HG03095 (cell line): ENCODE data around the gene PPM1F.

Experiments used
- ATAC-seq: cut with Tn5 transposase; IDR thresholded peaks from one replicate; pipeline ENCODE4 v1.9.1; 2021; ENCODE audit warnings: moderate library complexity; ENCODE audit not compliant: unreplicated experiment

Gene PPM1F

GRCh38 chr22:21961127-21961867 is 8.6 kb upstream of the PPM1F start:
- no peak for ATAC-seq

DNA sequence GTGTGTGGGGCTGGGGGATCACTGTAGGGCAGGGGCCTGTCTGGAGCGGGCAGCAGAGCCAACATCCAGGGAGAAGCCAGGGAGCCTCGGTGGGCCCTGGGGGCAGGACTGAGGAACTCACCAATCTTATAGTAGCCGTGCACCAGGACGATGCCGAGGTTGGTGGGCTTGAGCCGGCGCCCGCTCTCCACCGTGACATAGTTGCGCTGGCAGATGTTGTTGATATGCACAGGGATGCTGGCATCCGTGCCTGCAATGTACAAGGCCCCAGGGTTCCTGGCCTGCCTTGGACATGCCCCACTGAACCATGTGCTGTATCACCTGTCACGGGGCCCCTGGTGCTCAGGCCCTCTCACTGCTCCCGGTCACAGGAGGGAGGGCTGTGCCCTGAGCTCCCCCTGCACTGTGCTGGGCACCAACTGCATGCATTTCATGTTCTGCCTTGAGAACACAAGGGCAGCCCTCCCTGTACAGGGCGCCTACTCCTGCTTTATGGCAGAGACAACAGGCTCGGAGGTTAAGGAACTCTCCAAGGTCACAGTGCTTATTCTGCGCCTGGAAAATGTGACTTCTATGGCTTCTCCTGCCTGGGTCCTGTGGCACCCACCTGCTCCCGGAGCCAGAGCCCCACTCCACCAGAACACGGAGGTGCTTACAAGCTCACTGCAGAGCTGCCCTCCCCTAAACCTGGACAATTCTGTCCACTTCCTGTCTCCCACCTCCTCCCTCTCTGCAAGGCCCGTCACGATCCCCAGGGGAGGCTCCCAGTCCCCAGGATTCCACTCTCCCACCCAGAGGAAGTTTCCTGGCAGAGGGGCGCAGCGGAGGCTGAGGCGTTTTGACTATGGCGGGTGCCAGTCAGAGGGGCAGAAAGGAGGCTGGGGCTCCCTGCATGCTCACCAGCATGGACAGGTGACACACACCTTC is 7.8 kb upstream of the PPM1F start:
- no peak for ATAC-seq

DNA sequence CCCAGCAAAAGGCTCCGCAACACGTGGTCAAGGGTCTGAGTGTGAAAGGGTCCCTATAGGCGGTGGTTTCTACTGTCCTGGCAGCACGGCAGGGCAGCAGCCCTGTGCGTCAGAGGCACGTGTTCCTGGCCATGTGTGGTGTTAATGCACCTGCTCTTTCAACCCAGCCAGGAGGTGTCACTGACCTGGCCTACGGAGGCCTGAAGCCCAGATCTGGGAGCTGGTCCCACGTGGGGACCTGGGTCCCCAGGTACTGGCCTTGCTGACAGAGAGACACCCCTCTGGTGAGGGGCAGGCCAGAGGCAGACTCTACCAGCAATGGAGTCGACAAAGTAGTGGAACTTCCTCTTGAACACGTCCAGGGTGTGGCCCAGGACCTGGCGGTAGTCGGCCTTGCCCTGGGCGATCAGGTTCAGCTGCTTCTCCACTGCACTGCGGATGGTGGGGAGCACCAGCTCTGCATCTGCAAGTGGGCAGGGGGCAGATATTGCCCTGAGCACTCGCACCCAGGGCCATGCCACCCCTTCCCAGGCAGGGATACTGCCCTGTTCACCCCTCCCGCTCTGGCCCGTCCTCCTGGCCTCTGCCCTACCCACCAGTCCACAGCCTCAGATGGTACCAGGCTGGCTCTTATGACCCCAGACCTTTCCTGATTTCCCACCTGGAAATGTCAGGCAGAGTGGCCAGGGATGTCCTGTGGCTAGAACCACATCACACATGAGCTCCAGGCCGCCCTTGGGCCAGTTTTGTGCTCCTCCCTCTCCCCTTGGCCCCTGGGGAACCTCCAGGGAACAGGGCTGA is 6.8 kb upstream of the PPM1F start:
- no peak for ATAC-seq

DNA sequence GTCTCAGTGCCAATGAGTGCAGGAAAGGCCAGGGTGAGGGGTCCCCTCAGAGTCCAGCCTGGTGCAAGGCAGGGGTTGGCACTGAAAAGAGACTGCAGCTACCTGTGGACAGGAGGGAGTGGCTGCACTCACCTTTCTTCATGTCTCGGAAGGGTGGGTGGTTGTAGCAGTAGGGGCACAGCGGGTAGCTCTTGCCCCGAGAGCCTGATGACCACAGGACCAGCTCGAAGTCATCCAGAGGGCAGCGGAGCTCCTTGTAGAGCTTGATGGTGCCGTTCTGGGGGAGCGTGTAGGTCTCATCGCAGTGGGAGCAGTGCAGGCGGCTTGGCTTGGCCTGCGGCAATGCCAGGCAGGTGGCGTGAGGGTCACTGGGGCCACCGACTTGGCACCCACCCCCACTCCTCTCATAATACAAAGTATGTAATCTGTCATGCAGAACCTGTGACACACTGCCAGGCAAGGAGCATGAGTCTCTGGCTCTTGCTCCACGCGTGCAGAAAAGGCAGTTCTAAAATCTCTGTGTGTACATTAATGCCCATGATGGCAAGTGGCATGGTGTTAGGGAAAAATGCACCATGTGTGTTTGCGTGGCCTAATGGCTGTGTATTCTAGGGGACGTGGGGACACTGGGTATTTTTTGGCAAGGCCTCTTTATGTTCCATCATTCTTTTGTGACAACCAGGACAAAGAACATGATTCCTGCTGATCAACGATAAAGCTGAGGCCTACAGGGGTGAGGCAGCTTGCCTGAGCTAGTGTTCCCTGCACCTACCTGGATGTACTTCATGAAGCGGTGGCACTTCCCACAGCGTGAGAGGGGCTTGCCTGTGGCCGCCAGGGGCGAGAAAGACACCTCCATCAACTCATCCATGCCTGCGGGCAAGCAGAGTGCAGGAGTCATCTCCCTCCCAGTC is 6.0 kb upstream of the PPM1F start:
- no peak for ATAC-seq

DNA sequence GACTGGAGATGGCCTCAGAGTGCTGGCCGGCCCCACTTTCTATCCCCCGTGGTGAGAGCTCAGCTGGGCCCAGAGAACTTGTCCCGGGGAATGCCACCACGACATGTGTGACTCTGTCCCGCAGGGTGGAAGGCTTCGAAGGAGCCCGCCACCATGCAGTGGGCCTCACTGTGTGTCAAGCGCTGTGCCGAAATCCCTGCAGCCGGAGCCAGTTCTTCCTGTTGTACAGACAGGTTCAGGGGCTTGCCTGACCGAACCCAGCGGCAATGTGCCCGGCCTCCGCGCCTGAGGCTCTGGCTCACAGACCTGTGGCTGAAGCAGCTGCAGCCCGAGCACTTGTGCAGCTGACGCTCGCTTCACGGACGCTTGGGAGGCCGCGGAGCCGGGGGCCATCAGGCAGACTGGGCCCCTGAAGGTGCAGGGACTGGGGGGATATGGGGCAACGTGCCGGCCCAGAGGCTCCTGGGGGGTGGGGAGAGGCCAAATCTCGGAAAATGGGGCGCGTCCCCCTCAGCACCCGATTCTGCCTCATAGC is 650 bp downstream of the PPM1F start:
- no peak for ATAC-seq

- ATAC-seq = no peak
Measured at GRCh38 chr22:21951062-21951461, 1.6 kb downstream of the PPM1F start.

DNA sequence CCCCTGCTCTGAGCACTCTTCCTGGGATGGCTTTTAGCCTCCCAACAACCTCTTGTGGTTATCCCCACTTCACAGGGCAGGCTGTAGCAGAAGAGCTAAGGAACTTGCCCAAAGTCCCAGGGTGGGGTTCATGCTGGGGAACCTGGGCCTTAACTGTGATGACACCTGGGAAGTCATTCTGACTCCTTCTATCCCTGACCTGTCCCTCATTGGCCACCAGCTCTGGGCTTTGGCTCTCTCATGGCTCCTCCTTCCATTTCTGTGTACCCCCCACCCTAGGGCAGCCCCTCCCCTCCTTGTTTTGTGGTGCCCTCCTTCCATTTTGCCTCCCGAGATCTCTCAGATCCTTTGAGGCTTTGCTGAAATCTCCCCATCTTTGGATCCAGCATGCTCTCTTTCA is 2.7 kb downstream of the PPM1F start:
- ATAC-seq = no peak

DNA sequence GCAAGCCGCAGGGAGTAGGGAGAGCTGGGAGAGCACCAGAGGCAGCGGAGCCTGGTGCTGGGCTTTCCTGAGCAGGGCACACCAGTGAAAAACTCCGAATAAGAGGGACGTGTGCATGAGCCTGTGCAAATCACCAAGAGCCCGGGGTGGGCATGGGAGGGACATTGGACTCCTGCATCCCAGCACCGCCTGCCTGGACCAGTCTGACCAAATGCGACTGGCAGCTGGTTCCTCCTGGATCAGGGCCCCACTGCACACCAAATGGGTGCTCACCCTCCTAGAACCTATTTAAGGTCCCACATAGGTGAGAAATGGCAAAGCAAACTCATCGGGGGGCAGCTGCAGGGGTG is 3.1 kb downstream of the PPM1F start:
- no peak for ATAC-seq

DNA sequence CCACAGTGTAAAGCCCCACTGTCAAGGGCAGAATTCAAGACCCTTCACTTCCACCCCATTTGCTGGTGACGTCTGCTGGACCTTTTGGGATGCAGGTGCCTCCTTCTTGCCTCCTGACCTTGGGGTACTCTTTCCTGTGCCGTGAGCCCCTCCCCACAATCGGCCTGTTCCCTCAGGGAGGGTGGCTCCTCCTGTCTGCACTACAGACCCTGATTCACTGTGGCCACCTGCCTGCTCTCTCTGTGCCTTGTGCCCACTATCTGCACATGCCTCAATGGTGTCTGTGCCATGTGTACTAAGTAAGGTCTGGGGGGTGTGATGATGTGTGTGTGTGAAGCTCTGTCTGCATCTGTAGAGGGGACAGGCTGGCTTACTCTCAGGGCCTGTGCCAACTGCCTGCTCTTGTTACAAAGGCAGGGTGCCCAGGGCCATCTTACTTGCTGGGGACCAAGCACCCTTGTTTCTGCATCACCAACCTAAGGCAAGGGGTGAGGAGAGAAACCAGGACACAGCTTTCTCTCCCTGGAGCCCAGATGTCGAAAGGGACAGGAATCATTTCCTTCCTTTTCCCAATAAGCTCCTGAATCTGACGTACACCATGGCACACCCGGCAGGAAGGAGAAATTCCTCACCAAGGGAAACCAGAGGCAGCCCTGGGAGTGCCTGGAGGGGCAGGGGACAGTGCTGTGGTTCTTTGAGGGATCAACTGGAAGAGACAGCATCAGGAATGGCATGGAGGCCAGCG is 3.7 kb downstream of the PPM1F start:
- no peak for ATAC-seq

DNA sequence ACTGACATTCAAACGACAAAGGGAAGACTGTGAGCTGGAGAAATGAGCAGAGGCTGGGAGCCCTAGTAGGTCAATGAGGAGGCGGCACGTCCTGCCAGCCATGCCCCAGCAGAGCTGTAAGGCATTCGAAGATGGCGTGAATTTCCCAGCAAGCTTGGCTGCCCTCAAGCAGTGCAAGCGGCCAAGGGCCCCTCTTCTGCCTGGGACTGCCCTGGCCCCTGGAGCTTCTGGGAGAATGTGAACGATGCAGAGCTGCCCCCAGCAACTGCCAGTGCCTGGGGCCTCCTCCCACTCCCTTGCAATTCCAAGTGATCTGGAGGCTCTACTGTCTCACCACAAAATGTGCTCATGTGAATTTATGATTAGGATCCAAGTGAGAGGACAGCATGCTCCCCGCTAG is 4.3 kb downstream of the PPM1F start:
- no peak for ATAC-seq

GRCh38 chr22:21947040-21948014 is 5.3 kb downstream of the PPM1F start:
- no peak for ATAC-seq

GRCh38 chr22:21946262-21946925 is 6.3 kb downstream of the PPM1F start:
- ATAC-seq = no peak

- no peak for ATAC-seq
Measured at GRCh38 chr22:21945453-21946261, 7.0 kb downstream of the PPM1F start.

DNA sequence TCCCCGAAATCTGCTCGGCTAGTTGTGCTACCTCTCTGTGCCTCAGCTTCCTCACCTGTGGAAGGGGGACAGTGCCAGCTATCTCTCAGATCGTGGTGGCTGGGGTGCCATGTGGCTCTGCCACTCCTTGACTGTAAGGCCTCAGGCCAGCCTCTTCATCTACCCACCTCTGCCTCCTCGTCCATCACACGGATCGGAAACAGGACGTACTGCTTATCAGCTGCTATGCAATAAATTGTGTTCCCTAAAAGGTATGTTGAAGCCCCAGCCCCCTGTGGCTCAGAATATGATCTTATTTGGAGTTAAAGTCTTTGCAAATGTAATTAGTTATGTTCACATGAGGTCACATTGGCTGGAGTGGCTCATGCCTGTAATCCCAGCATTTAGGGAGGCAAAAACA is 7.8 kb downstream of the PPM1F start:
- no peak for ATAC-seq

GRCh38 chr22:21943571-21944448 is 8.8 kb downstream of the PPM1F start:
- no peak for ATAC-seq
